Right lobe of liver (tissue), 4 donors: ENCODE measurements around the gene SLF2.

ENCODE experiments used
- CTCF ChIP-seq, 4 donors: fragments of 200-600 bp in 3 of 4; fragments of 450-650 bp in 1 of 4; IDR thresholded peaks; one replicate each; pipeline versions ENCODE4 v1.5.1 to v1.8.0; 2016 to 2022; ENCODE audit warnings: antibody characterized with exemption in 4 of 4, mild to moderate bottlenecking in 2 of 4
- POLR2A ChIP-seq: fragments of 450-650 bp; IDR thresholded peaks from one replicate; pipeline ENCODE4 v1.6.1; 2017; ENCODE audit warnings: antibody characterized with exemption, mild to moderate bottlenecking
- donor health status: DM: no; HTN: no; CAD: no.
- donor health status: DM: no; HTN: no; CAD: no.
- donor health status: DM: no; HTN: yes; CAD: no.

- no peak for TF ChIP-seq CTCF (IDR thresholded peaks at IDR 0.05)
- TF ChIP-seq POLR2A: no peak
These were observed 96.2 kb downstream of the SLF2 start for GRCh38 chr10:101008823-101009423.
